CD8-positive, alpha-beta memory T cell (primary cell): Measurements from ENCODE around the gene HS2ST1. TPM values are rescaled to one million over a fixed set of nuclear protein-coding genes. Genes with fewer than 3 reads are reported as not detected.

Experiments
- CTCF ChIA-PET: fragments of 350-600 bp; sonication (Branson Sonifier 250); formaldehyde crosslinking; loops from one replicate; lab custom pipeline; 2021; ENCODE audit warnings: antibody characterized with exemption; lab: Charles Lee
- POLR2A ChIA-PET: fragments of 350-600 bp; sonication (Branson Sonifier 250); formaldehyde crosslinking; loops from one replicate; lab custom pipeline; 2021; ENCODE audit warnings: antibody characterized with exemption; lab: Charles Lee
- DNase-seq, 5 donors: peaks; one replicate each; pipeline versions ENCODE4 v3.0.0 to v3.0.0-alpha.2; 2020 to 2022; ENCODE audit warnings: mixed read lengths in 1 of 5
- H3K27ac ChIP-seq: one replicate; pipeline ENCODE4 v1.7.0; 2013; ENCODE audit warnings: low read depth, mild to moderate bottlenecking, low read length, moderate library complexity
- H3K27me3 ChIP-seq: 2 replicates; pipeline ENCODE4 v1.7.0; 2013; ENCODE audit warnings: low read length, mild to moderate bottlenecking; ENCODE audit not compliant: insufficient read depth, poor library complexity, severe bottlenecking
- H3K36me3 ChIP-seq: 2 replicates; pipeline ENCODE4 v1.7.0; 2013; ENCODE audit warnings: mild to moderate bottlenecking, low read length, moderate library complexity; ENCODE audit not compliant: insufficient read depth
- H3K4me1 ChIP-seq: 2 replicates; pipeline ENCODE4 v1.7.0; 2013; ENCODE audit warnings: mild to moderate bottlenecking, low read length, moderate library complexity; ENCODE audit not compliant: insufficient read depth
- H3K4me3 ChIP-seq: 2 replicates; pipeline ENCODE4 v1.7.0; 2013; ENCODE audit warnings: mild to moderate bottlenecking, low read length
- H3K9me3 ChIP-seq: 2 replicates; pipeline ENCODE4 v1.7.0; 2013; ENCODE audit warnings: mild to moderate bottlenecking, low read length
- H3K27ac Mint-ChIP-seq, 8 donors: one replicate each; pipeline ENCODE4 v1.8.0; 2020 to 2021; ENCODE audit warnings: mixed read lengths in 8 of 8, mild to moderate bottlenecking in 6 of 8, inconsistent platforms in 3 of 8, moderate library complexity in 3 of 8
- H3K27me3 Mint-ChIP-seq, 2 donors: one replicate each; pipeline ENCODE4 v1.8.0; 2020 to 2021; ENCODE audit warnings: mixed read lengths in 2 of 2, mild to moderate bottlenecking in 1 of 2, moderate library complexity in 1 of 2
- H3K36me3 Mint-ChIP-seq, 3 donors: one replicate each; pipeline ENCODE4 v1.8.0; 2020 to 2021; ENCODE audit warnings: mixed read lengths in 3 of 3, inconsistent platforms in 1 of 3, mild to moderate bottlenecking in 1 of 3
- H3K4me1 Mint-ChIP-seq, 3 donors: one replicate each; pipeline ENCODE4 v1.8.0; 2020 to 2021; ENCODE audit warnings: mixed read lengths in 3 of 3, inconsistent platforms in 1 of 3, mild to moderate bottlenecking in 1 of 3
- H3K4me3 Mint-ChIP-seq, 7 donors: one replicate each; pipeline ENCODE4 v1.8.0; 2020 to 2021; ENCODE audit warnings: mixed read lengths in 7 of 7, mild to moderate bottlenecking in 6 of 7, moderate library complexity in 4 of 7, inconsistent platforms in 2 of 7
- H3K9me3 Mint-ChIP-seq, 5 donors: one replicate each; pipeline ENCODE4 v1.8.0; 2020 to 2022; ENCODE audit warnings: mixed read lengths in 5 of 5, mild to moderate bottlenecking in 3 of 5, moderate library complexity in 2 of 5, inconsistent platforms in 1 of 5
- polyA plus RNA-seq: library from polyadenylated mRNA; unstranded; fragments of 300-500 nt; fragmentation: Illumina TruSeq; gene quantifications from one replicate; pipeline ENCODE4 v1.2.3, GENCODE V29; 2021
- total RNA-seq, 2 experiments: library from RNA; stranded (reverse); gene quantifications; one replicate each; pipeline ENCODE4 v1.2.3, GENCODE V29; 2021

Gene HS2ST1
- total and polyA plus RNA-seq, 3 experiments from 2014 or later: 8.4 to 20.2 (median 18.8) TPM

DNA sequence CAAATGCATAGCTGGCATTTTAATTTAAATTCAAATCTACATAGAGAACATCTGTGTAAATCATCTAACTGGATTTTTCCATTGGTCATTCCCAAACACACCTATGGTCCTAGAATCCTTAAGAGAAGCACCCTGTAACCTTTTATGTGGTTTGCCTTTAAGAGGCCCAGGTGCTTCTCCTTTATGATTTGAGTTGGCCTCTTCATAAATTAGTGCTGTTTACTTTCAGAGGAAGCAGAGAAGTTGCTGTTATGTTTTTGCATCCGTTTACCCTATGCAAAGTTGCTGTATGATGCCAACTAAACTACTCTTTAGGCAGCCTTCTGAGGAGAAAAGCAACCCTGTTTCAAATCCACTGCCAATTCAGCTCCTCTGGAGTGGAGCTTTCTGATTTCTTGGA is 193.8 kb downstream of the HS2ST1 start:
- H3K27me3 Mint-ChIP-seq: no peaks in the 10 kb centered on the region
- Histone ChIP-seq H3K4me3 (no peak overlapping the region), H3K9me3 (no peaks in the 10 kb centered on the region), H3K27ac (no peak overlapping the region), H3K36me3 (no peaks in the 10 kb centered on the region), H3K27me3 (no peaks in the 10 kb centered on the region), H3K4me1 (no peaks in the 10 kb centered on the region)
- no peaks in the 10 kb centered on the region for H3K9me3 Mint-ChIP-seq
- no peak overlapping the region for H3K27ac Mint-ChIP-seq
- POLR2A ChIA-PET: no interaction called here
- DNase-seq: no peak
- no peaks in the 10 kb centered on the region for H3K4me1 Mint-ChIP-seq
- CTCF ChIA-PET: no interaction called here
- no peak overlapping the region for H3K4me3 Mint-ChIP-seq
- H3K36me3 Mint-ChIP-seq: peaks cover 4 to 15% (median 10%) of the 10 kb centered on the region in 3 donors

GRCh38 chr1:87108814-87109411 is 194.5 kb downstream of the HS2ST1 start:
- Mint-ChIP-seq H3K27ac (no peak overlapping the region), H3K4me3 (no peak overlapping the region)
- CTCF ChIA-PET: no interaction called here

DNA sequence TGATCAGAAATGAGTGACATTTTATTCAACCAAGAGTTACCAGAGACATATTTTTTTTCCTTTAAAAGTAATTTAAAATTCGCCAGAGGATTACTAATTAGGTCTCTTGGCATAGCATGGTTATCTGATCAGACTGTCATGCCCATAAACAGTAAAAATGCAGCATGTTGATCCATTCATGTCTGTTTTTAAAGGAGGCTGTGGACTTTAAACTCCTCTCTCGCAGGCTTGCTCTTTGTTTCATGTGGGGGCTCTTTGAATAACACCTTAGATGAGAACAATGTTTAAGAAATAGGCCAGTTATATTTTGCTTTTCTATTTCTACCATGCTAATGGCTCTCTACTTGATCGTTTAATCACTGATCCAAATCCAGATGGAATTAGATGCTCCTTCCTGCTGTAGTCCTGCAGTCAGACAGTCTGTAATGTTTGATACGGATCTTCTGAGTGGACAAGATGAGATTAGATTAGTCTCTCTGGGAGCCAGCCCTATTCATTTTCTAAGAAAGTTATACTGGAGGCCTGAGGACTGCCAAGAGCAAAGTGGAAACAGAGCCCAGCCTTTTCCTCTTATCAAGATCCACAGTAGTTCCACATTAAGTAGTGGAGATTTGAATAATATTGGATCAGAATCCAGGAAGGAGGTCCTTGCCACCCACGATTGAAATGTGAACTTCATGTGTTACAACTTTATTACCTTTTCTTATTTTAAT is 197.4 kb downstream of the HS2ST1 start:
- no peaks in the 10 kb centered on the region for H3K4me1 ChIP-seq
- ChIA-PET CTCF (interaction anchor here (1.2 kb wide), 1 partner anchor 14 kb away, joined by 3 read pairs; no protein-coding TSS in a partner anchor), POLR2A (no interaction called here)
- peaks cover 0 to 4% (median 0%) of the 10 kb centered on the region in 3 donors for H3K36me3 Mint-ChIP-seq
- no peak overlapping the region for H3K4me3 ChIP-seq
- H3K27ac ChIP-seq: no peak overlapping the region
- no peaks in the 10 kb centered on the region for H3K9me3 Mint-ChIP-seq
- no peaks in the 10 kb centered on the region for H3K9me3 ChIP-seq
- H3K27me3 ChIP-seq: no peaks in the 10 kb centered on the region
- no peak overlapping the region for H3K4me3 Mint-ChIP-seq
- no peaks in the 10 kb centered on the region for H3K27me3 Mint-ChIP-seq
- no peaks in the 10 kb centered on the region for H3K36me3 ChIP-seq
- H3K27ac Mint-ChIP-seq: no peak overlapping the region
- no peaks in the 10 kb centered on the region for H3K4me1 Mint-ChIP-seq
- no peak for DNase-seq

More at GRCh38 chr1:87108814-87109411, 194.5 kb downstream of the HS2ST1 start:
- no peaks in the 10 kb centered on the region for H3K9me3 ChIP-seq
- H3K36me3 Mint-ChIP-seq: peaks cover 4 to 9% (median 9%) of the 10 kb centered on the region in 3 donors
- no peaks in the 10 kb centered on the region for H3K27me3 ChIP-seq
- H3K4me3 ChIP-seq: no peak overlapping the region
- no peaks in the 10 kb centered on the region for H3K27me3 Mint-ChIP-seq
- no peaks in the 10 kb centered on the region for H3K4me1 Mint-ChIP-seq
- POLR2A ChIA-PET: no interaction called here
- H3K27ac ChIP-seq: no peak overlapping the region
- no peaks in the 10 kb centered on the region for H3K36me3 ChIP-seq
- no peaks in the 10 kb centered on the region for H3K9me3 Mint-ChIP-seq
- no peak for DNase-seq
- no peaks in the 10 kb centered on the region for H3K4me1 ChIP-seq

- Histone ChIP-seq H3K4me1 (no peaks in the 10 kb centered on the region), H3K9me3 (no peaks in the 10 kb centered on the region), H3K36me3 (no peaks in the 10 kb centered on the region), H3K27me3 (no peaks in the 10 kb centered on the region), H3K4me3 (no peak overlapping the region), H3K27ac (no peak overlapping the region)
- ChIA-PET POLR2A (no interaction called here), CTCF (no interaction called here)
- Mint-ChIP-seq H3K4me1 (no peaks in the 10 kb centered on the region), H3K27ac (peak overlapping the region in 1 of 8 donors; percentile 23), H3K36me3 (peaks cover 0 to 2% (median 0%) of the 10 kb centered on the region in 3 donors), H3K9me3 (no peaks in the 10 kb centered on the region), H3K27me3 (no peaks in the 10 kb centered on the region), H3K4me3 (no peak overlapping the region)
- no peak for DNase-seq
Measured at GRCh38 chr1:87113313-87113712, 198.9 kb downstream of the HS2ST1 start.

DNA sequence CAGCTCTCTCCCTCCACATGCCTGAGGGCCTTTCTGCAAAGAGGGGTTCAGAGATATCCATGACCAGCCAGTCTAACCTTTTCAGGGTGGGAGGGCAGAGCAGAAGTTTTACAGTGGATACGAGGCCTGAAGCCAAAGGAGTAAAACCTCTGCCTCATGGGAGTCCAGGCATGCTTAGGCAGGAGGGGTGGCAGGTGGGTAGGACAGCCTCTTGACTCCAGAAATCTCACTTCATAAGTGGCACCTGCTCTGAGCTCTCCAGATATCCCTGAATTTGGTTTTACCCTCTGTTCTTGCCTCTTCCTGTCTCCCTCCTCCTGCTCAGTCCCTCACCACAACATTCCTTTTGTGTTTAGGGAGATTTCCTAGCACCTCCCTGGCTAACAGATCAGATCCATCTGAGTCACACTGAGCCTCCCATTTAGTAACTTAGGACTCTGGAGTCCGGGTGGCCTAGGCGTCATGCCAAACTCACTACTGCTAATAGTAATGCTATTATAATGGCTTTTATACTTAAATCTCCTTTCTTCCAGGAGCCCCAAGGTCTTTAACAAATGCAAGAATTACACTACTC is 201.0 kb downstream of the HS2ST1 start:
- Histone ChIP-seq H3K4me3 (no peak overlapping the region), H3K36me3 (no peaks in the 10 kb centered on the region), H3K27ac (no peak overlapping the region), H3K4me1 (no peaks in the 10 kb centered on the region), H3K9me3 (no peaks in the 10 kb centered on the region), H3K27me3 (no peaks in the 10 kb centered on the region)
- no peak for DNase-seq
- Mint-ChIP-seq H3K36me3 (peaks cover 0 to 3% (median 0%) of the 10 kb centered on the region in 3 donors), H3K4me1 (no peaks in the 10 kb centered on the region), H3K27me3 (no peaks in the 10 kb centered on the region), H3K27ac (peak overlapping the region in 1 of 8 donors; percentile 12), H3K4me3 (no peak overlapping the region), H3K9me3 (no peaks in the 10 kb centered on the region)
- ChIA-PET POLR2A (no interaction called here), CTCF (no interaction called here)

DNA sequence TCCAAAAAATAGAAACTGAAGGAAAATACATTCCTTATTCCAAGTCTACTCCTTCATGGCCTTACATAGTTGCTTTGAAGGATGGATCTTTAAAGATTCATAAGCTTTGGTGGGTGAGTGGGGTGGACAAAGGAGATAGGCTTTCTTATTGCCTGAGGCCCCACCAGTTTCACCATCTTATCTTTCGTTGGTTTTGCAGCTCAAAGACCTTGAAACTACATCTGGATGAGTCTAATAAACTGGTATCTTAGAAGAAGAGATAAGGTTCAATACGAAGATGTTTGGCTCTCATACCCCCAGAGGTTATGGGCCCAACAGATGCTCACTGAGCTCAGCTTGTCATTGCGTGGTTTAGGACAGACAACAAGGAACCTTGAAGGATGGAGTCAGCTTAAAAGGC is 201.5 kb downstream of the HS2ST1 start:
- no peak overlapping the region for H3K4me3 Mint-ChIP-seq
- H3K9me3 Mint-ChIP-seq: no peaks in the 10 kb centered on the region
- CTCF ChIA-PET: no interaction called here
- H3K4me3 ChIP-seq: no peak overlapping the region
- no peak overlapping the region for H3K27ac Mint-ChIP-seq
- H3K9me3 ChIP-seq: no peaks in the 10 kb centered on the region
- H3K27me3 ChIP-seq: no peaks in the 10 kb centered on the region
- H3K27ac ChIP-seq: no peak overlapping the region
- POLR2A ChIA-PET: no interaction called here
- H3K4me1 ChIP-seq: no peaks in the 10 kb centered on the region
- no peaks in the 10 kb centered on the region for H3K4me1 Mint-ChIP-seq
- H3K36me3 ChIP-seq: no peaks in the 10 kb centered on the region
- H3K36me3 Mint-ChIP-seq: peaks cover 0 to 3% (median 0%) of the 10 kb centered on the region in 3 donors
- H3K27me3 Mint-ChIP-seq: no peaks in the 10 kb centered on the region
- DNase-seq: no peak

- H3K27ac Mint-ChIP-seq: no peak overlapping the region
- CTCF ChIA-PET: interaction anchor here (1.1 kb wide), 1 partner anchor 124 kb away, joined by 3 read pairs; no protein-coding TSS in a partner anchor
- Histone ChIP-seq H3K36me3 (no peaks in the 10 kb centered on the region), H3K9me3 (no peaks in the 10 kb centered on the region), H3K4me1 (no peaks in the 10 kb centered on the region), H3K27me3 (no peaks in the 10 kb centered on the region), H3K4me3 (no peak overlapping the region), H3K27ac (no peak overlapping the region)
- no peaks in the 10 kb centered on the region for H3K9me3 Mint-ChIP-seq
- no peaks in the 10 kb centered on the region for H3K4me1 Mint-ChIP-seq
- no peaks in the 10 kb centered on the region for H3K27me3 Mint-ChIP-seq
- no peak for DNase-seq
- H3K4me3 Mint-ChIP-seq: no peak overlapping the region
- peaks cover 0 to 3% (median 0%) of the 10 kb centered on the region in 3 donors for H3K36me3 Mint-ChIP-seq
- POLR2A ChIA-PET: no interaction called here
Measured at GRCh38 chr1:87117761-87118368, 203.4 kb downstream of the HS2ST1 start.
